Hepatocyte (in vitro differentiated cells): Measurements from ENCODE around the gene TRANK1. TPM values are rescaled to one million over a fixed set of nuclear protein-coding genes. Genes with fewer than 3 reads are reported as not detected.

Experiments
- DNase-seq: peaks from one replicate; pipeline ENCODE4 v3.0.0-alpha.2; 2016; ENCODE audit warnings: low spot score
- H2AFZ ChIP-seq: fragments of 200-600 bp; sonication (generic); 2 replicates; pipeline ENCODE4 v1.6.0; 2016; ENCODE audit warnings: antibody characterized with exemption, mild to moderate bottlenecking
- H3K27ac ChIP-seq: fragments of 200-600 bp; sonication (generic); 2 replicates; pipeline ENCODE4 v1.5.1; 2016; ENCODE audit warnings: mild to moderate bottlenecking
- H3K27me3 ChIP-seq: fragments of 200-600 bp; sonication (generic); 2 replicates; pipeline ENCODE4 v1.6.1; 2016
- H3K36me3 ChIP-seq: fragments of 200-600 bp; sonication (generic); replicated peaks from 2 replicates; pipeline ENCODE4 v1.5.1; 2016; ENCODE audit warnings: low read depth; ENCODE audit not compliant: insufficient read depth
- H3K4me1 ChIP-seq: fragments of 200-600 bp; sonication (generic); 2 replicates; pipeline ENCODE4 v1.5.1; 2016; ENCODE audit warnings: mild to moderate bottlenecking, moderate library complexity; ENCODE audit not compliant: insufficient read depth
- H3K4me2 ChIP-seq: fragments of 200-600 bp; sonication (generic); 2 replicates; pipeline ENCODE4 v1.6.0; 2016
- H3K4me3 ChIP-seq: fragments of 200-600 bp; sonication (generic); 2 replicates; pipeline ENCODE4 v1.5.1; 2016; ENCODE audit warnings: mild to moderate bottlenecking
- H3K79me2 ChIP-seq: fragments of 200-600 bp; sonication (generic); 2 replicates; pipeline ENCODE4 v1.6.0; 2017; ENCODE audit warnings: mild to moderate bottlenecking
- H3K9me2 ChIP-seq: fragments of 200-600 bp; sonication (generic); replicated peaks from 2 replicates; pipeline ENCODE4 v1.6.0; 2017; ENCODE audit warnings: mild to moderate bottlenecking; ENCODE audit not compliant: insufficient read depth
- H3K9me3 ChIP-seq: fragments of 200-600 bp; sonication (generic); 2 replicates; pipeline ENCODE4 v1.5.1; 2016; ENCODE audit warnings: low read depth, mild to moderate bottlenecking
- H4K20me1 ChIP-seq: fragments of 200-600 bp; sonication (generic); 2 replicates; pipeline ENCODE4 v1.6.0; 2016; ENCODE audit warnings: mild to moderate bottlenecking; ENCODE audit not compliant: insufficient read depth, poor library complexity, severe bottlenecking
- EZH2 ChIP-seq: fragments of 200-600 bp; sonication (generic); IDR thresholded peaks from 2 replicates; pipeline ENCODE4 v1.6.1; 2016; ENCODE audit warnings: antibody characterized with exemption, mild to moderate bottlenecking, borderline replicate concordance
- EZH2phosphoT487 ChIP-seq: fragments of 200-600 bp; sonication (generic); IDR thresholded peaks from one replicate; pipeline ENCODE4 v1.6.1; 2018; ENCODE audit warnings: antibody characterized with exemption, mild to moderate bottlenecking, low read depth, moderate library complexity; ENCODE audit not compliant: unreplicated experiment, severe bottlenecking
- WGBS: methylation state at CpG from one replicate; pipeline ENCODE4 v1.1.6; 2016; ENCODE audit warnings: low lambda C conversion rate; ENCODE audit errors: missing lambda C conversion rate; 5-methylcytosine and 5-hydroxymethylcytosine counted together
- polyA plus RNA-seq: library from polyadenylated mRNA; unstranded; fragments of >200 nt; fragmentation: Nextera tagmentation; extraction: Ambion mirVana; gene quantifications from 2 replicates; pipeline ENCODE4 v1.2.1, GENCODE V29; 2016
- total RNA-seq: library from RNA; depleted of rRNA; stranded (reverse); fragments of >200 nt; gene quantifications from 2 replicates; pipeline ENCODE4 v1.2.3, GENCODE V29; 2014
- TF ChIP-seq, protein P1 (sequence below): fragments of 200-600 bp; sonication (generic); IDR thresholded peaks from 2 replicates; pipeline ENCODE4 v1.5.1; 2016; ENCODE audit warnings: antibody characterized with exemption, mild to moderate bottlenecking; ENCODE audit not compliant: poor library complexity

The TRANK1 gene
- total and polyA plus RNA-seq, 2 experiments from 2014 or later, result 8.5 to 19.9 TPM

DNA sequence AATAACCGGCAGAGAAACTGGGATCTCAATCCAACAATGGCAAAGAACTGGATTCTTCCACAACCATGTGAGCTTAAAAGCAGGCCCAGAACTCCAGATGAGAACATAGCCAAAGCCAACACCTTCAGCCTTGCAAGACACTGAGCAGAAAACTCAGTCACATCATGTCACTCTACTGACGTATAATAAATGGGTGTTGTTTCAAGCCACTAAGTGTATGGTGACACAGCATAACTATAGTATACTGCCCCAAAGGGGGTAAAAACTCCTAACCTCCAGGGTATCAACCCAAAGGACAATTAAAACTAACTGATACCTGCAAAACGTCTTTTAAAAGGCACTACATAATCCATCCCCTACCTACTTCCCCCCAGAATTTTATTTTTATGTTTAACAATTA lies 69.5 kb downstream of the TRANK1 start:
- no peak overlapping the region for H2AFZ ChIP-seq
- 94% methylated on average over 3 of the region's 3 CpGs for whole genome bisulfite sequencing
- no peaks in the 10 kb centered on the region for H3K9me2 ChIP-seq
- H3K36me3 ChIP-seq, result no peaks in the 10 kb centered on the region
- no peak for DNase-seq
- H4K20me1 ChIP-seq, result no peaks in the 10 kb centered on the region
- no peak overlapping the region for H3K27ac ChIP-seq
- H3K27me3 ChIP-seq, result no peaks in the 10 kb centered on the region
- no peaks in the 10 kb centered on the region for H3K79me2 ChIP-seq
- no peak overlapping the region for H3K4me2 ChIP-seq
- no peak overlapping the region for H3K4me3 ChIP-seq
- H3K4me1 ChIP-seq, result no peaks in the 10 kb centered on the region
- no peaks in the 10 kb centered on the region for H3K9me3 ChIP-seq
- TF ChIP-seq EZH2 (no peak), EZH2phosphoT487 (no peak)
- TF ChIP-seq, protein P1, sequence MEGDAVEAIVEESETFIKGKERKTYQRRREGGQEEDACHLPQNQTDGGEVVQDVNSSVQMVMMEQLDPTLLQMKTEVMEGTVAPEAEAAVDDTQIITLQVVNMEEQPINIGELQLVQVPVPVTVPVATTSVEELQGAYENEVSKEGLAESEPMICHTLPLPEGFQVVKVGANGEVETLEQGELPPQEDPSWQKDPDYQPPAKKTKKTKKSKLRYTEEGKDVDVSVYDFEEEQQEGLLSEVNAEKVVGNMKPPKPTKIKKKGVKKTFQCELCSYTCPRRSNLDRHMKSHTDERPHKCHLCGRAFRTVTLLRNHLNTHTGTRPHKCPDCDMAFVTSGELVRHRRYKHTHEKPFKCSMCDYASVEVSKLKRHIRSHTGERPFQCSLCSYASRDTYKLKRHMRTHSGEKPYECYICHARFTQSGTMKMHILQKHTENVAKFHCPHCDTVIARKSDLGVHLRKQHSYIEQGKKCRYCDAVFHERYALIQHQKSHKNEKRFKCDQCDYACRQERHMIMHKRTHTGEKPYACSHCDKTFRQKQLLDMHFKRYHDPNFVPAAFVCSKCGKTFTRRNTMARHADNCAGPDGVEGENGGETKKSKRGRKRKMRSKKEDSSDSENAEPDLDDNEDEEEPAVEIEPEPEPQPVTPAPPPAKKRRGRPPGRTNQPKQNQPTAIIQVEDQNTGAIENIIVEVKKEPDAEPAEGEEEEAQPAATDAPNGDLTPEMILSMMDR, result no peak

DNA sequence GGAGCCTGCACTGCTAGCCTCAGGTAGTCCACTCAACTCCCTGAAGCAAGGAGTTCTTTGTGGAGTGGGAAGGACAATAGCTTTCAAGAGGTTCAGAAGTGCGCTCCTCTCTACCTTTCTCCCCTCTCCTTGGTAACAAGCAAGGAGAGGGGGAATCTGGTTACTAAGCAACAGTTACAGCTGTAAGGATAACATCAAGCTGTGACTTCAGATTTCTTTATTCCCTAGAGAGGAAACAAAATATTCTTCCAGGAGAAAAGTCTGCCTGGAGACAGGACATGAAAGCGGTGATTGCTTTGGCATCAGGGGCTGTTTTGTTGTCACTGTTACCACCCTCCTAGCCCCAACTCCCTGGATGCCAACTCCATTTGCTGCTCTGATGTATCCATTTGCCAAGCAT lies 70.4 kb downstream of the TRANK1 start:
- Histone ChIP-seq H2AFZ (no peak overlapping the region), H4K20me1 (no peaks in the 10 kb centered on the region), H3K9me3 (no peaks in the 10 kb centered on the region), H3K36me3 (no peaks in the 10 kb centered on the region), H3K4me3 (no peak overlapping the region), H3K27me3 (no peaks in the 10 kb centered on the region), H3K4me1 (no peaks in the 10 kb centered on the region), H3K79me2 (no peaks in the 10 kb centered on the region), H3K4me2 (no peak overlapping the region), H3K9me2 (no peaks in the 10 kb centered on the region), H3K27ac (no peak overlapping the region)
- DNase-seq, result no peak
- WGBS, result 85% methylated on average over 2 of the region's 2 CpGs
- TF ChIP-seq, protein P1, result no peak
- no peak for TF ChIP-seq EZH2phosphoT487
- no peak for TF ChIP-seq EZH2

DNA sequence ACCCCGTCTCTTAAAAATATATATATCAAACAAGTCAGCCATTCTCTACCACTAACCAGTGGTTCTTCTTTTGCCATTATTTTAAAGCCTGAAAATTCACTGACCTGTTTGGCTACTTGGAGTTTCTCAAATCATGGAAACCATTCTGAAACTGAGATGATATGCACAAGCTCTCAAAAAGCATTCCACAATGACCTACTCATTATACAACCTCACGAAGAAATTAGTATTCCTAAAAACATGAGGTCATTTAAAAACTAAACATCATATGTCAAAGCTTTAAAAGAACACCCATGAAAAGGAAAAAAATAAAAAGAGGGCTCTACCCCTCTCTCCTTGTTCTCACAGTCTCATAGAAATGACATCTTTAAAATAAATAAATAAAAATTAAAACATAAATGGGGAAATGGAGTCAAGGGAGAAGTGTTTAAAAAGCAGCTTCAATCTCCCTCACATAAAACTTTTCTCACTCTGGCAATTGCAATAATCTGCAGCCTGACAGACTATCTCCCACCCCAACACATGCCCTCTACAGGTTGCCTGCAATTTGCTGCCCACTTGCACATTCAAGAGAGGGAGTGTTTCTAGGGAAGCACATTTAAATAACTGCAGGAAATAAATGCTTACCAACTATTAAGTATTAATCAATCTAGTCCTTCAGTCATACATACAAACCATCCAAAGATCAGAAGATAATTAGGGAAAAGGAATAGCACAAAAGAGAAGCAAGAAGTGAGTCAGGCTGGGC lies 73.3 kb downstream of the TRANK1 start:
- 80% methylated on average over 2 of the region's 2 CpGs for WGBS
- Histone ChIP-seq H3K27me3 (no peaks in the 10 kb centered on the region), H2AFZ (no peak overlapping the region), H3K4me2 (no peak overlapping the region), H3K36me3 (no peaks in the 10 kb centered on the region), H3K27ac (no peak overlapping the region), H3K4me1 (peaks cover 3% of the 10 kb centered on the region), H3K4me3 (no peak overlapping the region), H4K20me1 (no peaks in the 10 kb centered on the region), H3K9me2 (no peaks in the 10 kb centered on the region), H3K79me2 (no peaks in the 10 kb centered on the region), H3K9me3 (no peaks in the 10 kb centered on the region)
- no peak for DNase-seq
- TF ChIP-seq, protein P1, result no peak
- TF ChIP-seq EZH2phosphoT487 (no peak), EZH2 (no peak)
